Measurements from ENCODE around the gene SRD5A3.

- no peak for TF ChIP-seq CTCF (IDR thresholded peaks at IDR 0.05; ENCODE audit: extremely low read depth in 1 of 2, insufficient read depth in 1 of 2, low read depth in 1 of 2, low read length in 2 of 2)
- no peak for TF ChIP-seq POLR2AphosphoS5 (IDR thresholded peaks at IDR 0.05; ENCODE audit: insufficient read depth, low read depth, low read length)
- no peak for TF ChIP-seq MAX (IDR thresholded peaks at IDR 0.05; ENCODE audit: insufficient read depth, insufficient read length)
- no peak for TF ChIP-seq POLR2A (IDR thresholded peaks at IDR 0.05; ENCODE audit: low read depth, low read length)
- TF ChIP-seq EZH2 (IDR thresholded peaks at IDR 0.05; ENCODE audit: borderline replicate concordance, low read depth, low read length, severe bottlenecking) = no peak
- TF ChIP-seq FOS (IDR thresholded peaks at IDR 0.05; ENCODE audit: borderline replicate concordance, insufficient read depth, low read length) = no peak
Measured at GRCh38 chr4:55308071-55308470, 38.0 kb upstream of the SRD5A3 start.
